Dermis microvascular lymphatic vessel endothelial cell (primary cell): Measurements from ENCODE around the gene TP63. TPM values are rescaled to one million over a fixed set of nuclear protein-coding genes. Genes with fewer than 3 reads are reported as not detected.
"Not testable (repeated sequence)": the region's sequence is repeated elsewhere in the genome, so short reads cannot be mapped to it uniquely, and the experiment has no call there.

Experiments
- DNase-seq, 2 donors: peaks; one replicate each; pipeline versions ENCODE4 v3.0.0 to v3.0.0-alpha.2; 2010; ENCODE audit warnings: low read depth in 2 of 2
- total RNA-seq: library from RNA; depleted of rRNA; stranded (reverse); fragments of >200 nt; gene quantifications from 2 replicates; pipeline ENCODE4 v1.2.1, GENCODE V29; 2014

Gene TP63
- total RNA-seq, 1 donor from 2014 or later = under 0.01 TPM

DNA sequence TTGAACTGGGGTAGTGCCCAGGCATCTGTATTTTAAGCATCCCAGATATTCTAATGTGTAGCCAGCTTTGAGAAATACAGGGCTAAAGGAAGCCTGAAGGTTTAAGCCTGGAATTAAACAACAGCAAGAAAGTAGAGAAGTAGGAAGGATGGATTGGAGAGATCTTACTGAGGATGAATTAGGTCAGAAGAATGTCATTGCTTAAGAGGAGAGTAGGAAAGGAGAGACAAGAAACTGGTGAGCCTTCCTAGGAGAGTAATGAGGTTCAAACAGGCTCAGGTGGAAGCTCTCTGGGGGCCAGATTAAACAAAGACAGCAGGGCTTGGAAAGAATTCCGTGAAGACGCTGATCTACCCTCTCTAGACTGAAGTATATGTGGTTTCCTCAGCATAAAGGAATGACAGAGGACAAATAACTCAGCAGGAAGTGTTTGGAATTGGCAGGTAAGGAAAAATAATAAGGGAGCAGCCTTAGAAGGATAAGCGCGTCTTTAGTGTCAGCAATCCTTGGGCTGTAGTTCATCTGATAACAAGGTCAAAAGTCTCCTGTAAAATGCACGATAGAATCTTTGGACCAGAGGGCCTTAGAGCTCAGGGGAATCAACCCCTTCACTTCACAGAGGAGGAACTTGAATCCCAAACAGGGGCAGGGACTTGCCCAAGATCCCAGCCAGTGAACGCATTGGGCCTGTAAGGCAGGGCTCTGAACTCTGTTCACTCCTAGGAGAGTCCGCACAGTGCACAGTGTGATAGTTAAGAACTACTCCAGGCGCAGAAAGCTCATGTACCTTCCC, 90.9 kb downstream of the TP63 start:
- no peak for DNase-seq

DNA sequence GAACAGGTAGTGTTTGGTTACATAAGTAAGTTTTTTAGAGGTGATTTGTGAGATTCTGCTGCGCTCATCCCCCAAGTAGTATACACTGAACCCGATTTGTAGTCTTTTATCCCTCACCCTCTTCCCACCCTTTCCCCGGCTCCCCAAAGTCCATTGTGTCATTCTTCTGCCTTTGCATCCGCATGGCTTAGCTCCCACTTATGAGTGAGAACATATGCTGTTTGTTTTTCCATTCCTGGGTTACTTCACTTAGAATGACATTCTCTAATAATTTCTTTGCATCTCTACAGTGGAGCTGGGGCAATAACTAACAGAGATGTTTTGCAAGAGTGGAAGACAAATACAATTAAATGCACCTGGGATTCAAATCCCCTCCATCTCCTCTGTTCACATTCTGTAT, 93.2 kb downstream of the TP63 start:
- no peak for DNase-seq

DNA sequence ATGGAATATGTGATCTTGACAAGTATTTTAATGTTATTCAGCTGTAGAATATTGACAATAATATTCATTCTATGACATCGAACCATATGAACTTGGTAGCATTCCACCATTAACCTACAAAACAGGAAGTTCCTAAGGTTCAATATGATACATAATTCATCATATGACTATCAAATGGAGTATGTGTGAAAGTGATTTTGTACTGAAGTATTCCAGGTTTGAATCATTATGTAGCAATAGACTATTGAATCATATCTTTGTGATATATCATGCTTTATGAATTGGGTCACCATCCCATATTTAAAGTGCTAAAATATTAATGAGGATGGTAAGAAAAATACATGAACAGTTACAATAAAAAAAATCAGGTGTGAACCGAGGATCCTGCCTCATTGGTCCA, 95.1 kb downstream of the TP63 start:
- DNase-seq = no peak

DNA sequence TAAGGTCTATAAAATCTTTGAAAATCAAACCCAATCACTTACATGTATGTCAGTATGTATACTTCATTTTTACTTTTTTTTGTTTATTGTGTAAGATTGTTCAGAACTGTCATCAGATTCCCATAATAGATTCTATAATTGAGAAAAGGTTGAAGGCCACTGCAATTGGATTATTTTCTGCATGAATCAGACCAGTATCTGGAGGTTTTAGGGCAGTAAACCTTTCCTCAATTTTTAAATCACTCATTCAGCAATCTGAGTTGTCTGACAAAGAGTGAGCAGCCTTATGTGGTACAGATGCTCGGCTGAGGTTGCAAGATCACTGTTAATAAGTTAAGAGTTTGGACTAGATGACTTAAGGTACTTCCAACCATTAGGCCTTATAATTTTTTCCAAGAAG, 96.0 kb downstream of the TP63 start:
- no peak for DNase-seq

DNA sequence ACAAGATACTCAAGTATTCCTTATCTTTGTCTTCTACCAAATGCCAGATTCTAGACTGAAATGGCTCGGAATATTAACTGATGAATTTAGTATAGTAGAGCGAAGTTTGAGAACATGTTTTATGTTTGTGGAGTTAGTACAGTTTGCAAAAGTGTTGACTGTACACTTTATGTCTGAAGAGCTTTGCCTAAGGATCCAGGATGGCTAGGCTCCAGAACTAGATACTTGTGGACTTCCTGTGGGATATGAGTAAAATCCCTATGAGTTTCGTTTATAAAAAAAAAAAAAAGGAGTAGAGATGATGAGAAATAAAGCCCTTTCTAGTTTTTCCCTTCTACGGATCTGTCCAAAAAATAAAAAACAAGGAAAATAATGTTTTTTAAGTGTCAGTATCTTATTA, 96.7 kb downstream of the TP63 start:
- DNase-seq = peak in 1 of 2 donors; percentile 15

DNA sequence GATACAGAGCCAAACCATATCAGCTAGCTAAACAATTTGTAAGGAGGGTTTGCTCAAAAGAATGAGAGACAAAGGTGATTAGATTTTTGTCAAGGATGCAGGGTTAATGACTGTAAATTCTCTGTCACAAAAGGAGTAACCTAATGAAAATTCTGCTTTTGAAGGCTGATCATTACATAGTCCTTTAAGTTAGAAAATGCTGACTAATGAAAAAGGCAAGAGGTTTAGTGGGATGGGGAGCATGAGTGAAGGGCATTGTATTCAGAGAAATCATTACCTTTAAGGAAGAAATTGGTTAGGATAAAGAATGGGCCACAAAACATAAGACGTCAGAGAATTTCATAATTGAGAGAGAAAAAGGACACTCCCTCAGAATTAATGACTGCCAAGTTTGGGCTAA, 97.7 kb downstream of the TP63 start:
- DNase-seq = no peak

DNA sequence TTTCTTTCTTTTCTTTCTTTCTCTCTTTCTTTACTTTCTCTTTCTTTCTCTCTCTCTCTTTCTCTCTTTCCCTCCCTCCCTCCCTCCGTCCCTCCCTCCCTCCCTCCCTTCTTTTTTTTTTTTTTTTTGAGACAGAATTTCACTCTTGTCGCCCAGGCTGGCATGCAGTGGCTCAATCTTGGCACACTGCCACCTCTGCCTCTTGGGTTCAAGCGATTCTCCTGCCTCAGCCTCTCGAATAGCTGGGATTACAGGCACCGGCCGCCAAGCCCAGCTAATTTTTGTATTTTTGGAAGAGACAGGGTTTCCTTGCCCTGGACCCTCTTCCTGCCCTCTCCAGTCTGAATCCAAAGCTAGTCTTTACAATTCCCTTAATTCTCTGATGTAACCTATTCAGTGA, 102.9 kb downstream of the TP63 start:
- no peak for DNase-seq

DNA sequence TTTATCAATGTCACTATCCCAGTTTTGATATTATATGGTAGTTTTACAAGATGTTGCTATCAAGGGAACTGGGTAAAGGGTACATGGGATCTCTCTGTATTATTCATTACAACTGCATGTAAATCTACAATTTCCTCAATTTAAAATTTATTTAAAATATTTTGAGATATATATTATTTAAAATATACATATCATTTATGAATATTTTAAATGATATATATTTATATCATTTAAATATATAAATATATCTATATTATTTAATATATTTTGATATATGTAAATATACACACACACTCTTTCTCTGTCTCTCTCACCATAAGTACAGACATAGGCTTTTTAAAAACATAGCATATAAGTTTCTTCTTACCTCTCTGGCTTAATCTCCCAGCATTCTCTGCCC, 104.7 kb downstream of the TP63 start:
- DNase-seq = no peak

DNA sequence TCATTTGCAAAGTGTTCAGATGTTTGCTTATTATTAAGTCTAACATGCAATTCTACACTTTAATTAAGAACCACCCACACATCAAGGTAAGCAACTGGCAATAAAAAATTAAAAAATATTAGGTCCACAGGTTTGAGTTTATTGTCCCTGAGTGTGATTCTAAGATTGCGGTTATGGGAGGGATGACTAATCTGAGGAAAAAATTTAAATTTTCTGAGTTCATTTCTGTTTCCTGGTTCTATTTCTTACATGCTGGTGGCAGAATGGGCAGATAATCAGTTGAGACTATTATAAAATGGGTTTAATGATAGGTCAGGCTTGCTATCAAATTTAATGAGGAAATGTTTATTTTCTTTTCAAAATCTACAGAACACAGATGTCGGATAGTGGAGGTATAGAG, 105.9 kb downstream of the TP63 start:
- DNase-seq = no peak

DNA sequence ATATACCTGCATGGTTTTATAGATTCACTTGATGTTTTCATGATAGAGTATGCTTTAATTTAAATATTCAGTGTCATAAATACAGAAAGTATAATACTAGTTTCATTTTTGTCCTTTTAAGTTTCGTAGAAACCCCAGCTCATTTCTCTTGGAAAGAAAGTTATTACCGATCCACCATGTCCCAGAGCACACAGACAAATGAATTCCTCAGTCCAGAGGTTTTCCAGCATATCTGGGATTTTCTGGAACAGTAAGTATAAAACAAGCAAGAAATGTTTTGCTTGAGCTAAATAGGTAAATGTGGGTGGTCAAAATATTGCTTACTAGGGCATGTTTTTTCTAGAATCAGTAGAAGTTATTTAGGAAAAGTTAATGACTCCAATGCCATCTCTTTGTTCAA, 106.4 kb downstream of the TP63 start:
- no peak for DNase-seq

DNA sequence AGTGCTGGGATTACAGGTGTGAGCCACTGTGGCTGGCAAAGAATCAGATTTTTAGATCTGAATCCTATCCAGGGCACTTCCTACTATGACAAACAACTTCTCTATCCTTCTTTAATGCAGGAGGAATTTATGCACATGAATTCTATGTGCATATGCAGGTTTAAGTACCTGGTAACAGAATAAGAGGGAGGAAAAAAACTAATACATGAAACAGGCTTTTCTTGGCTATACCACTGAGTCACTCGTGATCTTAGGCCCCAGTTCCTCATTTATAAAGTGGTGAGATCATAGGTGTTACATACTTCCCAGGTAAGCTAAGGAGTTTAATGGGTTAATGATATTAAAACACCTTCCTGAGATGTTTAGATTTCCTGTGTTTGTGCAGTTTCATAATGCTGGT, 108.2 kb downstream of the TP63 start:
- no peak for DNase-seq

DNA sequence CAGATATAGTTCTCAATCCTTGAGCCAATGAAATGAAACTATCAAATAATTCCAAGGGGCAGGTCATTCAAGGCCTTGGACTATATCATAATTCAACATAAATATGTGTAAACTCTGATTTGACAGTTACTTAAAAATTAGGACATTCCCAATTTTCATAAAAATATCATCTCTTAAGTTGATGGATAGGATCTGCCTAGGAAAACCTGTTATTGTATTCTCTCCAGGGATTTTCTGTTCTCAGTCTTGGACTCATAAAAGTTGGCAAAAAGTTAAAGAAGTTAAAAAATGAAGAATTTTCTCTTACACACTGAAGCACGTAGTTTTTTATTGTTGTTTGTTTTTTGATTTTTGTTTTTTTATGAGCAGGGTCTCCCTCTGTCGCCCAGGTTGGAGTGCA, 109.0 kb downstream of the TP63 start:
- DNase-seq = no peak

DNA sequence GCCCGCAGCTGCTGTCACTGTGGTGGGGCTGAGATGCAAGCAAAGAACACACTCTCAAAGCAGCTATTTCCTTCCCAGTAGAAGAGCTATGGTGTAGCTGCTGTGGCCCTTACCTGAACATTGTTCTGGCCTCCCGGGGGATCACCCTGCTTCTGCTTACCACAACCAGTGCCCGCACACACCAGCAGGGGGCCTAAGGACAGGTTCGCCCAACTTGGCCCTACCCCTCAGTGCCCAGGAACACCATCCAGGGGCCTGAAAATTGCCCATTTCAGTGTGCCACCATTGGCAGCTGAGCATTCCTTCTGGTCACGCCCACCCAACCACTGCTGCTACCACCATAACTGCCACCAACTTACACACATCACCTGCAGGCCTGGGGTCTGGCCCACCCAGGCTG, 113.0 kb downstream of the TP63 start:
- no peak for DNase-seq

DNA sequence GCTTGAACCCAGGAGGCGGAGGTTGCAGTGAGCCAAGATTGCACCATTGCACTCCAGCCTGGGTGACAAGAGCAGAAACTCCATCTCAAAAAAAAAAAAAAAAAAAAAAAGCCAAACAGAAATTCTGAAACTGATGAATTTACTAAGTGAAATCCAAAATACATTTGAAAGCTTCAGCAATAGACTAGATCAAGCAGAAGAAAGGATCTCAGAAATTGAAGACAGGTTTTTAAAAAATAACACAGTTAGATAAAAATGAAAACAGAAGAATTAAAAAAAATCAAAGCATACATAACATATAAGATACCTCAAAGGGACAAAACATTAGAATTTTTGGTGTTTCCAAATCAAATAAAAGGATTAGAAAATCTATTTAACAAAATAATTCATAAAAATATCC, 114.4 kb downstream of the TP63 start:
- no peak for DNase-seq

DNA sequence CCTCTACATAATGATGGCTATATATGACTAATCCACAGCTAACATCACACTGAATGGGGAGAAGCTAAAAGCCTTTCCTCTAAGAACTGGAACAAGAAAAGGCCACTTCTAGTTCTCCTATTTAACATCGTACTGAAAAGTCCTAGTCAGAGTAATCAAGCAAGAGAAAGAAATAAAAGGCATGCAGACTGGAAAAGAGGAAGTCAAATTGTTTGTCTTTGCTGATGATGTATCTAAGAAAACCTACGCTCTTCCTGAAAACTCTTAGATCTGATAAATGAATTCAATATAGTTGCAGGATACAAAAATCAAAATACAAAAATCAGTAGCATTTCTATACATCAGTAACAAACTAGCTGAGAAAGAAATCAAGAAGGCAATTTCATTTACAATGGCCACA, 116.9 kb downstream of the TP63 start:
- peak in 1 of 2 donors; percentile 12 for DNase-seq

DNA sequence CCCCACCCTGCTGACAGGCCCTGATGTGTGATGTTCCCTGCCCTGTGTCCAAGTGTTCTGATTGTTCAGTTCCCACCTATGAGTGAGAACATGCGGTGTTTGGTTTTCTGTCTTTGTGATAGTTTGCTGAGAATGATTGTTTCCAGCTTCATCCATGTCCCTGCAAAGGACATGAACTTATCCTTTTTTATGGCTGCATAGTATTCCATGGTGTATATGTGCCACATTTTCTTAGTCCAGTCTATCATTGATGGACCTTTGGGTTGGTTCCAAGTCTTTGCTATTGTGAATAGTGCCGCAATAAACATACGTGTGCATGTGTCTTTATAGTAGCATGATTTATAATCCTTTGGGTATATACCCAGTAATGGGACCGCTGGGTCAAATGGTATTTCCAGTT, 119.8 kb downstream of the TP63 start:
- not testable (repeated sequence) for DNase-seq

DNA sequence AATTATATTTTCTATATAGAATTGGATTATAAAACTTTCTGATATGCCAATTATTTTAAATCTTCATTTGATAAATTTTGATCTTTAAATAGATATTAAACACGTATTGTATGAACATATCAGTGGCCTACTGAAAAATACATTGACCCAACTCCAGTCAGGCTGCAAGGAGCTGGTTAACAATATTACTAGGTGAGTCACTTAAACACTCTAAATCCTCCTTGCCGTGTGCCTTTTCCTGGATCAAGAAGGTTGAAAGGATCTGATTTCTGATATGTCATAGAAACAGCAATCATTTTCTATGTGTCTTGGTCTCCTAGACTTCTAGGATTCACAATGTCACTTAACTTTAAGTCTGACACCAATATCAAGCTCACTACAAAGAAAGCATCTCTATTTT, 123.2 kb downstream of the TP63 start:
- DNase-seq = no peak

DNA sequence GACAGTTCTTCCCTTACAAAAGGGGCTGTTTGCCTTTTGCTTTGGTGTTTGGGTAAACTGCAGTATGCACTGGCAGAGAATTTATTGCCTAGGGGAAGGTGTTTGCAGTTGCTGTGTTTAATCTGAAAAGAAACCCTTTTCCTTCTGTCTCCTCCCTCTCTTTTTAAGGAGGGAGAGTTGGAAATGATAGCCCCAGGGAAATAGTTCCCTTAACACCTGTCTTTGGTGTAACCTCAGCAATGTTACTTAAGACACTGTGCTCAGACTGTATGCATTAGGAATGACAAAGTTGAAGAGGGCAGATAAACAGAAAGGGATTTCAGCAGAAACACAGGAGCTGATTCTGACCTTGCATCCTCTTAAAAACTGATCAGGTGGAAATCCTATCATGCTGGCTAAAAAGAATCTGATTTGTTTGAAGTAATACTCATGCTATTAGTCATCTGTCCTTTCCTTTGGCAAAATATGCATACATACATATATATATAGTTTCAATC, 125.4 kb downstream of the TP63 start:
- DNase-seq = no peak

DNA sequence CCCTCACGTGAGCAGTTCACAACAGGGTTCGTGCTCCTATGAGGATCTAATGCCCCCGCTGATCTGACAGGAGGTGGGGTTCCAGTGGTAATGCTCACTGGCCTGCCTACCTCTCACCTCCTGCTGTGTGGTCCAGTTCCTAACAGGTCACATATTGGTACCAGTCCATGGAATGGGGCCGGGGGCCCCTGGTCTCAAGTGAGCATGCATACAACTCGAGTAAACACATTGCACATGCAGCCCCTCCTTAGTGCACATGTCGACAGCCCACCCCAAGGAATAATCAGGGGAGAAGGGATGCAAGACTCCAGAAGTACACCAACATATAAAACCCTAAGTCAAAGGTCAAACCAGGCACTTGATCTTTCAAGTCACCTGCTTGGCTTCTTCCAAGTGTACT, 127.0 kb downstream of the TP63 start:
- no peak for DNase-seq

DNA sequence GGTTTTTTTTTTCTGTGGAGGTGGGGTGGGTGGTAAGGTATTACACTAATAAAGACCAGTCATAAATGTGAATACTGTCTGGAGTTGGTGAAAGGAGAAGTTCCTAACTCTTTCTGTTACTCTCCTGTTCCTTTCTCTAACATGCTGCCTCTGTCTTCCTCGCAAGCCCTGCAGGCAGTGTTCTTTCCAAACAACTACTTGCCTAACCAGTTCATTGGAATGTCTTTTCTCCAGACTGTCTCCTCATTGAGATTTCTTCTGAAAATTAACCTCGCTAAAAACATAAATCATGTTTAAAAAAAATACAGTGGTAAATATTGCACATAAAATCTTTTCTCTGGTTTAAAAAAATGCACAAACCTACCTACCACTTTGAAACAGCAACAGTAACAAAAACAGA, 135.2 kb downstream of the TP63 start:
- DNase-seq = no peak

DNA sequence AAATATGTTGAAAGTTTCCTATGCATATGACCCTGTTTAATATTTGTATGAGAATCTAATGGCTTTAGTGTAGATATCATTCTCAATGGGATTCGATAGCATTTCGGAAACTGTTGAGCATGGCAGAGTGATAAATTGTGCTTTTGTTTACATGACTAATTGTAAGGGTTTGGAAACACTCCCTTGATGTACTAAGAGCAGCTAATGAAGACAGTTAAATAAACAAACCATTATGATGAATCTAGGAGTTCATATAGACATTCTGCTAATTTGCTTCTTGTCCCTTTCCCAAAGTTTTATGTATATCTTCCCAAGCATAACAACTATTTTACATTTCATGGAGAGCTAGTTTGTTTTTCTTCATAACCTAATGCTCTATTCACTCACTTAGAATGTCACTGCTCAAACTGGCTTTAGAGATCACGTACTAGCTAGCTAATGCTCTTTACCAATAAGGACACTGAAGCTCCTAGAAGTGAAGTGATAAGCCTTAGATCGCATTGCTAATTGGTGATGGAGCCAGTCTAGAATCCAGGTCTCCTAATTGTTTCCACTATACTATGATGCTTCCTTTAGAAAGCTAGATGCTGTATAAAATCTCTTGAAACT, 140.8 kb downstream of the TP63 start:
- no peak for DNase-seq

DNA sequence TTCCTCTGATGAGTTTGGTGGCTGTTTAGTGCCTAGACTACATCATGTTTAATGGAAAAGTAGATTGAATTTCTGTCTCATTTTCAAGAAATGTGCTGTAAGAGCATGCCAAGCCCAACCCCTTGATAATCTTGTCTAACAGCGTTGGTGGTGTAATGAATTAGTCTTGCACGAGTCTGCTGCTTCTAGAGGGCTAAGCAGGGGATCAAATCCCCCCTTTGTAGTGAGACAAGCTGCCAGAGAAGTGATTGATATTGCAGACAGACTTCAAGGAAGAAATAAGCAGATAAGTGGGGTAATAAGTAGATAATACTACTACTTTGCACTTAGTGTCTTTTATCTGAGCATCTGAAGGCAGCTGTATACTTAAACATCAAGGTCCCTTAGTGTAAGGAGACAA, 141.4 kb downstream of the TP63 start:
- no peak for DNase-seq

DNA sequence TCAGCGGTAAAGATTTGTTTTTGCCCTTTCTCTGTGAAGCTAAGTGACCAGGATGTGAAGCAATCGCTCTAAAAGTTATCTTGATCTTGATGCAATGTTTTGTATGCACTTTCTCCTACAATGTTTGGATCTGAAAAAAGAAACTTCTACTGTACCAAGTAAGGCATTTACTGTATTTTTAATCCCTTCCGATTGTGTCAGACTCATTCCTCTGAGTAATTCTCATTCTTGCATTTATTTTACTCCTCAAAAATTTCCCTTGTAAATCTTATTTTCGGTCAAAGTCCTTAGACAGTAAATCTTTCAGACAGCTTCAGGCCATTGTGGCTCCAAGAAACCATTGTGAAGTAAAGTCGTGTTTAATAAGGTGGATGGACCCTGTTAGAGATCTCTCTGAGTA, 141.9 kb downstream of the TP63 start:
- no peak for DNase-seq
